Loucy (cell line): ENCODE results near the gene DLGAP1.

ENCODE experiments used
- H2AFZ ChIP-seq: fragments of 200-600 bp; sonication (generic); 2 replicates; pipeline ENCODE4 v1.6.0; 2016; ENCODE audit warnings: antibody characterized with exemption, mild to moderate bottlenecking, low read length, moderate library complexity
- H3F3A ChIP-seq: fragments of 200-600 bp; 2 replicates; pipeline ENCODE4 v1.6.0; 2016; ENCODE audit warnings: antibody characterized with exemption, low read depth, mild to moderate bottlenecking
- H3K27me3 ChIP-seq: fragments of 200-600 bp; sonication (generic); 2 replicates; pipeline ENCODE4 v1.6.1; 2014; ENCODE audit warnings: low read length, mild to moderate bottlenecking; ENCODE audit not compliant: insufficient read depth, poor library complexity, severe bottlenecking
- H3K36me3 ChIP-seq: fragments of 200-600 bp; sonication (generic); 2 replicates; pipeline ENCODE4 v1.6.1; 2016; ENCODE audit warnings: low read length; ENCODE audit not compliant: insufficient read depth
- H3K4me1 ChIP-seq: fragments of 200-600 bp; sonication (generic); 2 replicates; pipeline ENCODE4 v1.5.1; 2014; ENCODE audit warnings: low read length, mild to moderate bottlenecking; ENCODE audit not compliant: insufficient read depth, poor library complexity, severe bottlenecking
- H3K4me2 ChIP-seq: fragments of 200-600 bp; sonication (generic); 2 replicates; pipeline ENCODE4 v1.6.0; 2014; ENCODE audit warnings: antibody characterized with exemption, low read length, low read depth, mild to moderate bottlenecking; ENCODE audit not compliant: poor library complexity, severe bottlenecking
- H3K4me3 ChIP-seq: fragments of 200-600 bp; sonication (generic); 2 replicates; pipeline ENCODE4 v1.5.1; 2014; ENCODE audit warnings: low read length, mild to moderate bottlenecking, mixed read lengths; ENCODE audit not compliant: poor library complexity, severe bottlenecking
- H3K79me2 ChIP-seq: fragments of 200-600 bp; sonication (generic); 2 replicates; pipeline ENCODE4 v1.6.1; 2014; ENCODE audit warnings: low read length; ENCODE audit not compliant: insufficient read depth
- H3K9ac ChIP-seq: fragments of 200-600 bp; sonication (generic); 2 replicates; pipeline ENCODE4 v1.6.0; 2014; ENCODE audit warnings: mild to moderate bottlenecking, low read depth, low read length, moderate library complexity; ENCODE audit not compliant: poor library complexity, severe bottlenecking
- H3K9me2 ChIP-seq: fragments of 200-600 bp; sonication (generic); replicated peaks from 2 replicates; pipeline ENCODE4 v1.6.1; 2016; ENCODE audit warnings: low read depth, low read length, mixed read lengths
- H3K9me3 ChIP-seq: fragments of 200-600 bp; sonication (generic); 2 replicates; pipeline ENCODE4 v1.6.1; 2014; ENCODE audit warnings: mild to moderate bottlenecking, antibody characterized with exemption, low read length, low read depth; ENCODE audit not compliant: insufficient read depth
- H4K20me1 ChIP-seq: fragments of 200-600 bp; sonication (generic); 2 replicates; pipeline ENCODE4 v1.6.0; 2014; ENCODE audit warnings: antibody characterized with exemption, low read length, mild to moderate bottlenecking; ENCODE audit not compliant: insufficient read depth, poor library complexity, severe bottlenecking
- EZH2phosphoT487 ChIP-seq: fragments of 200-600 bp; IDR thresholded peaks from 2 replicates; pipeline ENCODE4 v1.6.1; 2018; ENCODE audit warnings: antibody characterized with exemption, mild to moderate bottlenecking, moderate library complexity, borderline replicate concordance
- TF ChIP-seq, protein P1 (sequence below): fragments of 200-600 bp; sonication (generic); conservative IDR thresholded peaks from 2 replicates; pipeline ENCODE4 v1.5.1; 2014; ENCODE audit warnings: mild to moderate bottlenecking, antibody characterized with exemption, low read length

DLGAP1 gene

DNA sequence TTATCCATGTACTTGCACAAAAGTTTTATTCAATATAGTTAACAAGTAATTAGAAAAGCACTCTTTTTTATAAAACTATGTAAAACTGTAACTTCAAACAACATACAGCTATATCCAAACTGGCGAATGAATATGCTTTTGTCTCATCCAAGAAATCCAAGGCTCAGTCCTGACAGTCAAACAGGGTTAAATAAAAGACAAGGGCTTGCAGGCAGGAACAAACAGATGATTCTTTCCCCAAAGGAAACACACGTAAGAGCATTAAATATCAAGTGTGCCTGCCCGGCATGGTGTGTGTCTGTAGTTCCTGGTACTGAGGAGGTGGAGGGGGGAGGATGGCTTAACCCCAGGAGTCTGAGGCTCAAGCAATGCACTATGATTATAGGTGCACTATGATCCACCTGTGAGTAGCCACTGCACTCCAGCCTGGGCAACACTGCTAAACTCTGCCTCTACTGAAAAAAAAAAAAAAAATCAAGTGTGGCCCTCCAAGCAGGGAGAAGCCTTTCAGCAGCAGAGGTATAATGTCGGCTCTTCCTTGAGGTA, 171.3 kb downstream of the DLGAP1 start:
- H3K4me3 ChIP-seq = no peak overlapping the region
- H3K36me3 ChIP-seq = no peaks in the 10 kb centered on the region
- TF ChIP-seq, protein P1, sequence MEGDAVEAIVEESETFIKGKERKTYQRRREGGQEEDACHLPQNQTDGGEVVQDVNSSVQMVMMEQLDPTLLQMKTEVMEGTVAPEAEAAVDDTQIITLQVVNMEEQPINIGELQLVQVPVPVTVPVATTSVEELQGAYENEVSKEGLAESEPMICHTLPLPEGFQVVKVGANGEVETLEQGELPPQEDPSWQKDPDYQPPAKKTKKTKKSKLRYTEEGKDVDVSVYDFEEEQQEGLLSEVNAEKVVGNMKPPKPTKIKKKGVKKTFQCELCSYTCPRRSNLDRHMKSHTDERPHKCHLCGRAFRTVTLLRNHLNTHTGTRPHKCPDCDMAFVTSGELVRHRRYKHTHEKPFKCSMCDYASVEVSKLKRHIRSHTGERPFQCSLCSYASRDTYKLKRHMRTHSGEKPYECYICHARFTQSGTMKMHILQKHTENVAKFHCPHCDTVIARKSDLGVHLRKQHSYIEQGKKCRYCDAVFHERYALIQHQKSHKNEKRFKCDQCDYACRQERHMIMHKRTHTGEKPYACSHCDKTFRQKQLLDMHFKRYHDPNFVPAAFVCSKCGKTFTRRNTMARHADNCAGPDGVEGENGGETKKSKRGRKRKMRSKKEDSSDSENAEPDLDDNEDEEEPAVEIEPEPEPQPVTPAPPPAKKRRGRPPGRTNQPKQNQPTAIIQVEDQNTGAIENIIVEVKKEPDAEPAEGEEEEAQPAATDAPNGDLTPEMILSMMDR = no peak
- no peak for TF ChIP-seq EZH2phosphoT487
- H3K79me2 ChIP-seq = no peaks in the 10 kb centered on the region
- no peaks in the 10 kb centered on the region for H3F3A ChIP-seq
- no peaks in the 10 kb centered on the region for H3K9me2 ChIP-seq
- no peaks in the 10 kb centered on the region for H3K27me3 ChIP-seq
- H2AFZ ChIP-seq = no peak overlapping the region
- no peak overlapping the region for H3K4me2 ChIP-seq
- H3K4me1 ChIP-seq = no peaks in the 10 kb centered on the region
- no peaks in the 10 kb centered on the region for H3K9me3 ChIP-seq
- no peaks in the 10 kb centered on the region for H4K20me1 ChIP-seq
- no peak overlapping the region for H3K9ac ChIP-seq

- Histone ChIP-seq H3K36me3 (no peaks in the 10 kb centered on the region), H3K27me3 (no peaks in the 10 kb centered on the region), H3K79me2 (no peaks in the 10 kb centered on the region), H3K9me3 (no peaks in the 10 kb centered on the region), H2AFZ (no peak overlapping the region), H4K20me1 (no peaks in the 10 kb centered on the region), H3F3A (no peaks in the 10 kb centered on the region), H3K9ac (no peak overlapping the region), H3K4me2 (no peak overlapping the region), H3K4me1 (no peaks in the 10 kb centered on the region), H3K9me2 (no peaks in the 10 kb centered on the region), H3K4me3 (no peak overlapping the region)
- no peak for TF ChIP-seq EZH2phosphoT487
- TF ChIP-seq, protein P1 = no peak
Observed at GRCh38 chr18:4282954-4283353, 172.2 kb downstream of the DLGAP1 start.

- Histone ChIP-seq H3K4me1 (no peaks in the 10 kb centered on the region), H3K36me3 (no peaks in the 10 kb centered on the region), H2AFZ (no peak overlapping the region), H3K4me3 (no peak overlapping the region), H3K79me2 (no peaks in the 10 kb centered on the region), H3F3A (no peaks in the 10 kb centered on the region), H3K9me2 (no peaks in the 10 kb centered on the region), H3K9ac (no peak overlapping the region), H3K27me3 (no peaks in the 10 kb centered on the region), H3K4me2 (no peak overlapping the region), H4K20me1 (no peaks in the 10 kb centered on the region), H3K9me3 (no peaks in the 10 kb centered on the region)
- TF ChIP-seq EZH2phosphoT487 = no peak
Observed at GRCh38 chr18:4276953-4277585, 178.0 kb downstream of the DLGAP1 start.

GRCh38 chr18:4271952-4272351, 183.2 kb downstream of the DLGAP1 start:
- Histone ChIP-seq H3K4me1 (no peaks in the 10 kb centered on the region), H3K9me3 (no peaks in the 10 kb centered on the region), H3K4me2 (no peak overlapping the region), H3F3A (no peaks in the 10 kb centered on the region), H3K4me3 (no peak overlapping the region), H3K9ac (no peak overlapping the region), H2AFZ (no peak overlapping the region), H3K79me2 (no peaks in the 10 kb centered on the region), H4K20me1 (no peaks in the 10 kb centered on the region), H3K36me3 (no peaks in the 10 kb centered on the region), H3K27me3 (no peaks in the 10 kb centered on the region), H3K9me2 (no peaks in the 10 kb centered on the region)
- TF ChIP-seq, protein P1 = no peak
- no peak for TF ChIP-seq EZH2phosphoT487
